T-helper 22 cell (primary cell): ENCODE data around the gene CNEP1R1.

ENCODE experiments used
- DNase-seq: peaks from one replicate; pipeline ENCODE4 v3.0.0-alpha.2; 2020; ENCODE audit warnings: low read depth

The CNEP1R1 gene

DNA sequence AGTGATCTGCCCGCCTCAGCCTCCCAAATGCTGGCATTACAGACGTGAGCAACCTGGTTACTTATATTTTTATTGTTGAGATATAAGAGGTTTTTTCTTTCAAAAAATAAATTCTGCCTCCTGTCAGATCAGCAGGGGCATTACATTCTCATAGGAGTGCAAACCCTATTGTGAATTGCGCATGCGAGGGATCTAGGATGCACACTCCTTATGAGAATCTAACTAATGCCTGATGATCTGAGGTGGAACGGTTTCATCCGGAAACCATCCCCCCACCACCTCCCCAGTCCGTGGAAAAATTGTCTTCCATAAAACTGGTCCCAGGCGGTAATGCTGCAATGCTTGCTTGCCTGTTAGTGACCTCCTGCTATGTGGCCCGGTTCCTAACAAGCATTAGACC lies 7.5 kb upstream of the CNEP1R1 start:
- DNase-seq, result no peak

DNA sequence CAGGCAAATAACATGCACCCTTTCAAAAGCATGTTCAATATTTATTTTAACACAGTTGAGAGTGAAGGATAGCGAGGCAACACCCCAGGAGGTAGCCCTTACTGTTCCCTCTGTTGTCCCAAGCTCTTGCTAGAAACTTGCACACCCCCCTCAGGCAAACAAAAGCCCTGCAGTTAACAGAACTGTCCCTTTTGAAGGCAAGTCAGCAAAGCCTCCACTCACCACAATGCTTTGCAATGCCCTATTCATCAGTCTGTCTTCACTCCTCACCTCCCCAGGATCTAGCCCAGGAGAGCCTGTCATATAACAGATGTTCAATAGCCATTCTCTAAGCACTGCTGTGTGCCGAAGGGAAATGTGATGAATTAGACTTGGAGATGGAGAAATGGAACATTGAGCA lies 3.5 kb upstream of the CNEP1R1 start:
- no peak for DNase-seq

DNA sequence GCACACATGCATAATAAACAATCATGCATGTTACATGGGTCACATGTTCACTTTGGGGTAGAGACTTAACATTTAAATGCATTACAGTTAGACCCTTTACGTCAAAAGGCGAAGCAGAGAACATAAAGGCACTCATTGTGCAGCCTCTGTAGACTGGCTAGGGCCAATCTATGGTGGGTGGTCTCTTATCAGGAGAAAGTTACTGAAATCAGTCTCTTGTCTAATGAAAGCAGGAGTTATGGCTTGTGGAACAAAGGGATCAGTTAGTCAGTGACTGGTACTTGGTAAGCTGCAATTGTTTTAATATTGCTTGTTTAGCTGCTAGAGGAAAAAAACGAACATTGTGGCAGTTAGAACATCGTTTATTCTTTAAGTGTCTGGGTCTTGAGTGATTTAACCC lies 1.4 kb upstream of the CNEP1R1 start:
- DNase-seq, result no peak

DNA sequence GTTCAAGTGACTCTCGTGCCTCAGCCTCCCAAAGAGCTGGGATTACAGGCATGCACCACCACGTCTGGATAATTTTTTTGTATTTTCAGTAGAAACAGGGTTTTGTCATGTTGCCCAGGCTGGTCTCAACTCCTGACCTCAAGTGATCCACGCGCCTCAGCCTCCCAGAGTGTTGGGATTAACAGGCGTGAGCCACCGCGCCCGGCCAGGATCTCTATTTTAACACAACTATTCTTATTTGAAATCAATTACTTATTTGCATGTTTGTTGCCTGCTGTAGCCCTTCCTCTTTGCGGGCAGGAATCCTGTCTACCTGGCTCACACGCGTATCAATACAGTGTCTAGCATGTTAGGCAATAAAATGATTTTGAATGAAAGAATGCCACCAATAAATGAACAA lies 818 bp upstream of the CNEP1R1 start:
- DNase-seq, result no peak

DNA sequence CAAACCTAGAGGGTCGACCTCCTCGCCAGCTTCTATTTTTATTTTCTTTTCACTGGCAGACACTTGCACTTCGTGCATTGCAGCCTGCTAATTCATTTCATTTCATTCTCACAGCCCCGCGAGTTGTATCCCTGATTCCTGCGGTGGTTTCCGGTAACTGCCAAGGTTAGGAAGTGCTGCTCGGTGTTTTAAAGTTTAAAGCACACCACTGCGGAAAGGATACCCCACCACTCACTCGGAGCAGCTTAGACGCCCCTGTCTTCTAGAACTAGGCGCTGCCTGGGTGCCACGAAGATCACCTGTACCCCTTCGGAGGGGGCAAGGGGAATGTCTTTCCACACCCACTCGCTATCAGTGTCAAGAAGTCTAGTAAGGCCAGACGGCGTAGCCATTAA lies 509 bp downstream of the CNEP1R1 start:
- peak; percentile 14 for DNase-seq

DNA sequence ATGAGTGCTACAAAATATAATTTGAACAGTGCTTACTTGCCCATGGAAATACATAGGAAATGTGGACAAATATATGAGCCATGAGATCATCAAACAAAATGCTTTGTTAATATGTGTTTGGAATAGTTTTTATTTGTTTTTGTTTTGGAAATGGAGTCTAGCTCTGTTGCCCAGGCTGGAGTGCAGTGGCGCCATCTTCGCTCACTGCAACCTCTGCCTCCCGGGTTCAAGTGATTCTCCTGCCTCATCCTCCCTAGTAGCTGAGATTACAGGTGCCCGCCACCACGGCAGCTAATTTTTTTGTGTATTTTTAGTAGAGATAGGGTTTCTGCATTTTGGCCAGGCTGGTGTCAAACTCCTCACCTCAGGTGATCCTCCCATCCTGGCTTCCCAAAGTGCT lies 2.8 kb downstream of the CNEP1R1 start:
- DNase-seq, result no peak

DNA sequence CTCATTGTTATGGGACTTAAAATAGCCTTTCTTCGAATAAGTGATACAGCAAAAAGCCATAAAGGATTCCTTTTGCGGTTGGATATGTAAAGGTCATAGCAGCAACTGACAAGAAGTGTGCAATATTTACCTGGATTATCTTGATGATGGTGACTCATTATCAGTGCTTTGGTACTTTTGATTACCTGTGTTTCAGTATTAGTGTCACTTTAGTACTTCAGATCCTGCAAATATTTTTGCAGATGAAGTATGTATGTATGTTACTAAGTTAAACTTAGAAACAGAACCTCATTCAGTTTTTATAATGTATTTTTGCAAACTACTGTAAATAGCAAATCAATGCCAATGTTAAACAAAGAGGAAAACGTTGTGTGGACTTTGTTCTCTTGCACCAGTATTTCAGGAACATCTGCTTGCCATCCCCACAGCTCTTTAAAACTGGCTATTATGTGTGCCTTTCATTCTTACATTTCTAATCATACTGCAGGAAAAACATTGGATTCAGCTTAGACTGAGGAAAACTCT lies 10.5 kb downstream of the CNEP1R1 start:
- no peak for DNase-seq

DNA sequence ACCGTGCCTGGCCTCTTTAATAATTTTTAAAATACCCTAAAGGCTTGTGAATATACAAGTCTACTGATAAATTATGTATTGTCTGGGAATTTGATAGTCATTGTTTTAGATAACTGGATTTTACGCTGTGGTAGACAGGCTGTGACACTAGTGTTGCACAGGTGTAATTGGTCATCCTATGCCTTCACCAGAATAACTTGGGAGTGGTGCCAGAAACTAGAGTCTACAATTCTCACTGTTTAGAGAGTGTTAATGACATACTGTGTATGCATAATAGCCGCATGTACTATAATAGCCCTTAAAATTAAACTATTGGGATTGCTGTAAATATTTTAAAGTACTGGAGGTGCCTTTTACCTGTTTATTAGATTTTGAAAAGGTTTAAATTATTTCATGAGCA lies 11.4 kb downstream of the CNEP1R1 start:
- no peak for DNase-seq

DNA sequence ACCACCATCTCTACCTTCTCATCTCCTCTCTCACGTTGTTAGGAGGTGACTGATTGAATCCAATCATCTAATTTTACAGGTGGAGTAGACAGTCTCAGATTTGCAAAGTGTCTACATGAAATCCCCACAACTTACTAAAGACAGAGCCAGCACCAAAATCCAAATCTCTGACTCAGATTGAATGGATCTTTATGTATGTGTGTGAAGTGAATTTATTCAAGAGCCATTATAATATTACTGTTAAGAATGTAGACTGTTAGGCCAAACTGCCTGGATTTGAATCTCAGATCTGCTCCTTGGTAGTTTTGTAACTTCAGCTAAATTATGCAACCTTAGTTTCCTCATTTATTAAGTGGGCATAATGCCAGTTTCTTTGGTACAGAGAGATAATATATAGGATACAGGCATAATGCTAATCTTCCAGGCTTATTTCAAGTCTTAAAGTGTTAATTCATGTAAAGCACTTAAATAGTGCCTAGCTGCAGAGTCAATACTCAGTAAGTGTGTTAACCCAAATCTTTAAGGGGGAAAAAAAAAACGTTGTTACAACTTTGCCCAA lies 12.7 kb downstream of the CNEP1R1 start:
- DNase-seq, result no peak

DNA sequence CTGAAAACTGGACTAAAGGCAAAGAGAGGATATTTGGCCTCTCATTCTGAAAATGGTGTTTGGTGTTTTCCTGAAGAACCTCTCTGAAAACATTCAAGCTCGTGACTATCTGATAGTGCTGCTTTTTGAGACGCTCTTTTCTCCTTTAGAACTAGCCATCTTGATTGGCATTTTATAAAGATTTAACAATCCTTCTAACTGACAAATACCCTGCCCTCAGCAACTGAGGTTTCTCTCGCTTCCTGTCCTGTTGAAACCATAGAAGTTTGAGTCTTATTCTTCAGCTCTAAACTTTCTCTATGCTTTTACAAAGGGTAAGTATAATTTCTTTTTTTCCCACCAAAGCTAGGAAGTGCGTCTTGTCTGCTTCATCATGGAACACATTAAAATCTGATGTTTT lies 13.3 kb downstream of the CNEP1R1 start:
- DNase-seq, result no peak

DNA sequence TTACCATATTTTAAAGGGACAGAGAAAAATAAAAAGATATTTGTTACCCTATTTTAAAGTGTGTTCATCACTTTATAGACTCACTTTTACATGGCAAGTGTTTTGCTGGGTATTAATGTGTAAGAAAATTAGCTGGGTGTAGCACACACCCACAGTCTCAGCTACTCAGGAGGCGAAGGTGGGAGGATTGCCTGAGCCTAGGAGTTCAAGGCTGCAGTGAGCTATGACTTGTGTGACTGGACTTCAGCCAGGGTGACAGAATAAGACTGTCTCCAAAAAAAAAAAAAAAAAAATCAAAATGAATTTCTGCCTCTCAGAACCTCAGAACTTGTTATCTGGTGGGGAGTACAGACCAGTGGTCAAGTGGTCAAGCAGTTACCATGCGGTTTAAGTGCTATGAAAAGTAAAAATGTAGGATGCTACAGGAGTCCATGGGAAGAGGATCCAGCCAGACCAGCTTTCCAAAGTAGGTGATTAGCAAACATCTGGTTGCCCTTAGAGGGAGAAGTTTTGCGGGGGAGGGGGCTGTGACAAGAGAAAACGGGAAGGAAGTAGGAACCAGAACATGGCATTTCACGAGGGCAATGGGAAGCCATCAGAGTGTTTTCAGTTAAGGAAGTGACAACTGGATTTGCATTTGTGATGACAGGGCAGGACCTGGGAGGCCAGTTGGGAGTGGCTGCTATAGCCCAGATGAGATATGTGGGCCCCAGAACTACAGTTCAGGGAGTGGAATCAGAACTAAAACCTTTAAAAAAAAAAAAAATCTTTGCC lies 13.9 kb downstream of the CNEP1R1 start:
- DNase-seq, result no peak

DNA sequence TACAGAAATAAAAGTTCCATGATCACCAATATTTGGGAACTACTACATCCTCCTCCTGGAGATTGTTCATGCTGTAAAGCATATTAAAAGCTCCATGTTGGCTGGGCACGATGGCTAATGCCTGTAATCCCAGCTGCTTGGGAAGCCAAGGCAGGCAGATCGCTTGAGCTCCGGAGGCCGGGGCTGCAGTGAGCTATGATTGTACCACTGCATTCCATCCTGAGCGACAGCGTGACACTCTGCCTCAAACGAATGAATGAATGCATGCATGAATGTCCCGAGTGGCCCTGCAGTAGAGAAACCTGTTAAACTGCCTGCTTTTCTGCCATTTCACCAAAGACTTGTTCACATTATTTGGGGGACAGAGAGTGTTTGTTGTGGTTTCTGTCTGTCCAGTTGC lies 15.0 kb downstream of the CNEP1R1 start:
- DNase-seq, result no peak

DNA sequence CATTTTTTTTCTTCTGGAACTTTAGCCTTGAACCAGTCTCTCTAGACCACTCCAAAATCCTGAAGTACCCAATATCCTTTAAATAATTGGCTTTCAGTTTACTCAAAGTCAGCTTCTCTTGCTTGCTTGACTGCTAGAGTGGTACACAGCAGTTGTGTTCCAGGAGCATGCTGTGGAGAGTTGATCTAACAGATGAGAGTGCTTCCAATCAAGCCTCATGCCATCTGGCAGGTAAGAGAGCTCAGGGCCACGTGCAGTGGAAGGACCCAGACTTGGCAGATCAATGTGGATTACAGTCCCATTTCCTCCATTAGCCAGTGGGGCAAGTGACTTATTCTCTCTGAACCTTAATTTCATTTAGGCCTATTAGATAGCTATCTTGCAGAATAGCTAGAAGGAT lies 15.7 kb downstream of the CNEP1R1 start:
- no peak for DNase-seq

DNA sequence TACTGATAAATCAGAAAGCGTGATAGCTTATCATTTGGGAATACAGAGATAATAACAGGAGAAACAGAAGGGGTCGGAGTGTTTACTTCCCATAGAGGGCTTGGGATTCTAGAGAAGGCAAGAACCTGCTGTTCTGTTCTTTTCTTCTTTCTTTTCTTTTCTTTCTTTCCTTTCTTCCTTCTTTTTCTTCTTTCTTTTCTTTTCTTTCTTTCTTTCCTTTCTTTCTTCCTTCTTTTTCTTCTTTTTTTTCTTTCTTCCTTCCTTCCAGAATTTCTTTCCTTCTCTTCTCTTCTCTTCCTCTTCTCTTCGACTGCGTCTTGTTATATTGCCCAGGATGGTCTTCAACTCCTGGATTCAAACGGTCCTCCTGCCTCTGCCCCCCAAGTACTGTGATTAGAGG lies 18.3 kb downstream of the CNEP1R1 start:
- no peak for DNase-seq

DNA sequence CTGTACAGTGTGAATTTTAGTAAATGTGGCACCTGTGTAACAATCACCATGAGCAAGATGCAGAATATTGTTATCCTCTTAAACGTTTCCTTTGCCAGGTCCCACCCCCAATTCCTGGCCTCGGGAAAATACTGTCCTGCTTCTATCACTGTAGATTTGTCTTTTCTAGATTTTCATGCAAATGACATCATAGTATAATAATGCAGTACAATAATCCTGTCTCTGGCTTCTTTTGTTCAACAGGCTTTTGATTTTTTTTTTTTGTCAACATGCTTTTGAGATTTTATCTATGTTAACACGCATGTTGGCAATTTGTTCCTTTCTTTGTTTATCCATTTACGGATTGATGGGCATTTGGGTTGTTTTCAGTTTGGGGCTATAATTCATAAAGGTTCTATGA lies 20.4 kb downstream of the CNEP1R1 start:
- DNase-seq, result no peak

DNA sequence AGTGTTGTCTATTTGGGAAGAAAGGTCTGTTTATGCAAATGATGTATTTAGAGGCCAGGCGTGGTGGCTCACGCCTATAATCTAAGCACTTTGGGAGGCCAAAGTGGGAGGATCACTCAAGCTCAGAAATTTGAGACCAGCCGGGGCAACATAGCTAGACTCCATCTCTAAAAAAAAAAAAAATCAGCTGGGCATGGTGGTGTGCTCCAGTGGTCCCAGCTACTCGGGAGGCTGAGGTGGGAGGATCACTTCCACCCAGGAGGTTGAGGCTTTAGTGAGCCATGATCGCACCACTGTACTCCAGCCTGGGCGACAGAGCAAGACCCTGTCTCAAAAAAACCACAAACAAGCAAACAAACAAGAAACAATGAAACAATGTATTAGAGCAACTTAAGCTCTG lies 21.8 kb downstream of the CNEP1R1 start:
- no peak for DNase-seq

DNA sequence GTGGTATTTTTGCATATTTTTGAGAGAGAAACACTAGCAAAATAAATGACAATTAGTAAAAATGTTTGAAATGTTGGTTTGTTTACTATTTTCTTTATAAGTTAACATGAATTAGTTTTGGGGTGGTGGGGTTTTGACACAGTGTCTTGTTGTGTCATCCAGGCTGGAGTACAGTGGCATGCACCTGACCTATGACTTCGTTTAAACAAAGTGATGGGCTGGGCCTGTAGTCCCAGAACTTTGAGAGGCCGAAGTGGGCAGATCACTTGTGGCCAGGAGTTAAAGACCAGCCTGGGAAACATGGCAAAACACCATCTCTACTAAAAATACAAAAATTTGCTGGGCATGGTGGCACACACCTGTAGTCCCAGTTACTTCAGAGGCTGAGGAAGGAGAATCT lies 22.8 kb downstream of the CNEP1R1 start:
- DNase-seq, result no peak

DNA sequence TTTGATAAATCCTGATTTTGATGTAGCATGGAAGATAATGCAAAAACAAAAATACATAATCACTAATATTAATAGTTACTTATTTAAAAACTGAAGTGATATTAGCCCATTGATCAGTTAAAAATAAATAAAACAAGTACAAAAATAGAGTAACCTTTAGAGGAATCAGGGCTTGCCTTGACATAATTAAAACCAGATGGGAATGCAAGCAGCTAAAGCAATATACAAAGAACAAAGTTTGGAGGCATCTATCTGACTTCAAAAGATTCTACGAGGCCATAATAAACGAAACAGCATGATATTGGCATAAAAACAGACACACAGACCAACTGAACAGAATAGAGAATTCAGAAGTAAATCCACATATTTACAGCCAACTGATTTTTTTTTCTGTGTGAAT lies 25.8 kb downstream of the CNEP1R1 start:
- DNase-seq, result no peak

DNA sequence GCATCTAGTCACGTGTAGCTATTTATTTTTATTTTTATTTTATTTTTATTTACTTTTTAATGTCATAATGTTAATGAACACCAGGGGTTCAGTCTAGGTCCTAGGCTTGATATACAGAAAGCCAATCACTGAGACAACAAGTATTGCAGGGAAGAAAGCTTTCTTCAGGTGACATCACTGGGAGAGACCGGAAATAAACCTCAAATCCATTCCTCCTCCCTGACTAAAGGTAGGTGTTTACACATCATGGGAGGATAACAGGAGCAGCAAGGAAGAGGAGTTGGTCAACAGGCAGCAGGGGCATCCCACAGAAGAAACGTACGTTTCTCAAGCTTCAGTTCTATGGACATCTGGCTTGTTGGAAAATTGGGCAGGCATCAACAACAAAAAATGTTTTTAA lies 31.2 kb downstream of the CNEP1R1 start:
- DNase-seq, result no peak

DNA sequence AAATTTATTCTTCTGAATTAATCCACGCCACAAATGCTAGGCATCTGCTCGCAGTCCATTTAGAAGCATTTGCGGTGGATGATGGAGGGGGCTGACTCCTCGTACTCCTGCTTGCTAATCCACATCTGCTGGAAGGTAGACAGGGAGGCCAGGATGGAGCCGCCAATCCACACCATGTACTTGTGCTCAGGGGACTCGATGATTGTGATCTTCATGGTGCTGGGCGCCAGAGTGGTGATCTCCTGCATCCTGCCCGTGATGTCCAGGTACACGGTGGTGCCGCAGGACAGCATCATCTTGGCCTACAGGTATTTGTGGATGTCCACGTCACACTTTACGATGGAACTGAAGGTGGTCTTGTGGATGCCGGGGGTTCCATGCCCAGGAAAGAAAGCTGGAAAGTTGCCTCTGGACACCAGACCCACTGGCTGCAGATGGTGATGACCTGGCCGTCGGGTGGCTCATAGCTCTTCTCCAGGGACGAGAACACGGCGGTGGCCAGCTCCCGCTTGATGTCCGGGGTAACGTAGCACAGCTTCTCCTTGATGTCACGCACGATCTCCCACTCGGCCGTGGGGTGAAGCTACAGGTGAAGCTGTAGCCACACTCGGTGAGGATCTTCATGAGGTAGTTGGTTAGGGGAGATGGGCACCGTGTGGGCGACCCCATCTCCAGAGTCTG lies 33.2 kb downstream of the CNEP1R1 start:
- DNase-seq, result no peak

DNA sequence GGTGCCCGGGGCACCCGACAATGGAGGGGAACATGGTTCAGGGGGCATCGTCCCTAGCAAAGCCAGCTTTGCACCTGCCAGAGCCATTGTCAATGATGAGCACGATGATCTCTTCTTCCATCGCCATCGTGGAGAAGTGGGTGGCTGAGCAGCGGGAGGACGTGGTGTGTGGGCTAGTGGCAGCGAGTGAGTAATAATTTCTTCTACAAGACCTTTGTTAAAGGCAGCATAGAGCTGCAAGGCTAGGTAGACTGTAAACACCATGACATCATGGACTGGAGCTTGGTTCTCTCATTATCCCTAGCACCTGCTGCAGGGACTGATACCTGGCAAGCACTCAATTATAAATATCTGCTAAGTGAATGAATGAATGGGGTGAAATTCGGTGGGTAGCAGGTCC lies 34.1 kb downstream of the CNEP1R1 start:
- DNase-seq, result no peak

DNA sequence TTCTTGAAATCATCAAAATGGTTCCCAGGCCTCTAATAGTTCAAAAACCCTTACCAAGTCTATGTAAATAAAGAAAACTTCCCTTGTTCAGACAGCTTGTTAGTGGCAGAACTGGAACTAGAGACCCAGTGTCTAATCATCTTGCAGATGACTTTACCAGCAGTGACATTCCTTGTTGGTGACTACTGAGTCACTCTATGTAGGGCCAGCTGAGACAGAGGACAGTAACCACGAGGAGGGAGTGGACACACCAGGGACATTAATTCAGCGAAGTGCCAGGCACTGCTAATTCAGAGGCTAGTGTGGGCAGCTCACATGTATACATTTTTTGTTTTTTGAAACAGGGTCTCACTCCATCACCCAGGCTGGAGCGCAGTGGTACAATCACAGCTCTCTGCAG lies 34.6 kb downstream of the CNEP1R1 start:
- DNase-seq, result no peak

DNA sequence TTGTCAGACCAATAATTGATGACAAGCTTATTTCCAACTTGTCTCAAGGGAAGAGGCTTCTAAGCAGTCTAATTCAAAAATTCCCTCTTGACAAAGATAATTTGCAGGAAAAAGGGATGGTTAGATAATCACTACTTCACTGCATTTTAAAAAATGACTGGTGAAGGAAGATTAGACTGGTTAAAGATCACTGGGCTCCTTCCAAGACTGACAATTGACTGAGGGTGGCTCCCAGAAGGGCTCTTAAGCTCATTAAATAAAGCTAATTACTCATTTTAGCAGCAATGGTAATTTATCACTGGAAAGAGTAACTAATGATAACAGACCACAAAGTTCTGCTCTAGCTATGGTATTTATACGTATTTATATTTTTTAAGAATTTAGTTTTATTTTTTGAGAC lies 36.3 kb downstream of the CNEP1R1 start:
- no peak for DNase-seq

DNA sequence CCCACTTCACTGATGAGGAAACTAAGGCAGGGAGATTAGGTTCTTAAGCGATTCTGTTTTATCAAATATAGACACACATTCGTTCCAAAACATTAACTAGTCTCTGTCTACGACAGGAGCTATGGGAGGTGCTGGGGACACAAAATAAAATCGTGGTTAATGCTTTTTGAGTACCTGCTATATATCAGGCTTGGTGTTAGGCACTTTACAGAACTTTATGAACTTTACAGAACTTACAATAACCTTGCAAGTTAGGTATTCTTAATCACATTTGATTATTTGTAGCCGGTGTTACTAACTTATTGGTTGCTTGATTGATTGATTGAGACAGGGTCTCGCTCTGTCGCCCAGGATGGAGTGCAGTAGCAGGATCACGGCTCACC lies 40.2 kb downstream of the CNEP1R1 start:
- no peak for DNase-seq
